K562 (cell line): ENCODE measurements around the gene RPRD1B. TPM values are rescaled to one million over a fixed set of nuclear protein-coding genes. Genes with fewer than 3 reads are reported as not detected.
A peak's percentile ranks its signal among the peaks of the same experiment; 100 is the strongest.

Experiments used
- BCL6 ChIP-seq: fragments of 250-450 bp; sonication (Bioruptor Pico); IDR thresholded peaks from 2 replicates; pipeline ENCODE4 v1.4.0; 2020
- BMI1 ChIP-seq: fragments of 150-350 bp; IDR thresholded peaks from 2 replicates; pipeline ENCODE4 v1.6.1; 2014; ENCODE audit warnings: low read length
- CBX5 ChIP-seq: IDR thresholded peaks from 2 replicates; pipeline ENCODE4 v1.6.1; 2014; ENCODE audit warnings: low read depth, borderline replicate concordance
- EHMT2 ChIP-seq: fragments of 450-650 bp; IDR thresholded peaks from 2 replicates; pipeline ENCODE4 v1.6.1; 2018; ENCODE audit warnings: antibody characterized with exemption
- FOXJ3 ChIP-seq: sonication (generic); formaldehyde crosslinking; IDR thresholded peaks from 2 replicates; pipeline ENCODE4 v1.4.0; 2020; ENCODE audit warnings: mild to moderate bottlenecking, missing genetic modification reagents
- IRF2 ChIP-seq: sonication (generic); formaldehyde crosslinking; IDR thresholded peaks from 2 replicates; pipeline ENCODE4 v1.8.1; 2022; ENCODE audit warnings: mild to moderate bottlenecking, missing genetic modification reagents
- KDM5B ChIP-seq: fragments of 200-600 bp; sonication (generic); IDR thresholded peaks from 2 replicates; pipeline ENCODE4 v1.6.1; 2012; ENCODE audit warnings: low read depth, mild to moderate bottlenecking, moderate library complexity, low read length, control low read depth, inconsistent platforms; ENCODE audit not compliant: insufficient replicate concordance
- KLF6 ChIP-seq: fragments of 250-450 bp; sonication (Bioruptor Pico); IDR thresholded peaks from 2 replicates; pipeline ENCODE4 v1.4.0; 2020; ENCODE audit warnings: mild to moderate bottlenecking, moderate library complexity, borderline replicate concordance
- MTA2 ChIP-seq: fragments of 450-650 bp; IDR thresholded peaks from 2 replicates; pipeline ENCODE4 v1.6.1; 2016; ENCODE audit warnings: low read depth
- SIN3B ChIP-seq: fragments of 450-650 bp; IDR thresholded peaks from 2 replicates; pipeline ENCODE4 v1.6.1; 2017; ENCODE audit warnings: low read depth, mild to moderate bottlenecking, moderate library complexity
- TGIF2 ChIP-seq: sonication (generic); formaldehyde crosslinking; IDR thresholded peaks from 2 replicates; pipeline ENCODE4 v1.8.1; 2022; ENCODE audit warnings: mild to moderate bottlenecking, missing genetic modification reagents, moderate library complexity
- XRCC5 ChIP-seq: fragments of 200-400 bp; formaldehyde crosslinking; IDR thresholded peaks from 2 replicates; pipeline ENCODE4 v1.6.1; 2017; ENCODE audit warnings: low read depth, mild to moderate bottlenecking, low read length
- ZNF165 ChIP-seq: fragments of 250-450 bp; sonication (Bioruptor Pico); IDR thresholded peaks from 2 replicates; pipeline ENCODE4 v1.4.0; 2020; ENCODE audit warnings: borderline replicate concordance
- ZNF239 ChIP-seq: fragments of 250-450 bp; sonication (Bioruptor Pico); IDR thresholded peaks from 2 replicates; pipeline ENCODE4 v1.4.0; 2020; ENCODE audit warnings: mild to moderate bottlenecking
- ZNF668 ChIP-seq: fragments of 250-450 bp; sonication (Bioruptor Pico); IDR thresholded peaks from 2 replicates; pipeline ENCODE4 v1.8.0; 2022; ENCODE audit warnings: mild to moderate bottlenecking, inconsistent platforms
- ZNF695 ChIP-seq: fragments of 450-650 bp; formaldehyde crosslinking; IDR thresholded peaks from 2 replicates; pipeline ENCODE4 v1.4.0; 2020; ENCODE audit warnings: mild to moderate bottlenecking, moderate library complexity
- polyA plus RNA-seq, 8 experiments: library from polyadenylated mRNA; depleted of rRNA in 4 of 8; stranded (reverse) in 5 of 8; unstranded in 3 of 8; fragments of >200 nt; fragmentation: Nextera tagmentation in 2 of 8; fragmentation: Illumina TruSeq in 1 of 8; extraction: Ambion mirVana in 2 of 8; extraction: Trizol in 1 of 8; gene quantifications; 2 replicates each; pipeline versions ENCODE4 v1.2.1 to v1.2.3, GENCODE V29; 2011 to 2014; ENCODE audit warnings: inconsistent platforms in 1 of 8, missing spikeins in 1 of 8
- total RNA-seq, 7 experiments: library from RNA; depleted of rRNA in 6 of 7; stranded (reverse); fragments of >200 nt in 6 of 7; fragmentation: Illumina TruSeq in 2 of 7; extraction: Trizol in 2 of 7; gene quantifications; 2 replicates each; pipeline versions ENCODE4 v1.2.1 to v1.2.3, GENCODE V29; 2011 to 2021; ENCODE audit warnings: low replicate concordance in 1 of 7
- TF ChIP-seq, protein P1 (sequence below): sonication (generic); formaldehyde crosslinking; IDR thresholded peaks from 2 replicates; pipeline ENCODE4 v1.8.1; 2023; ENCODE audit warnings: mild to moderate bottlenecking, missing genetic modification reagents
- TF ChIP-seq, protein P2 (sequence below): fragments of 250-450 bp; sonication (Bioruptor Pico); IDR thresholded peaks from 2 replicates; pipeline ENCODE4 v1.8.0; 2022; ENCODE audit warnings: moderate library complexity, mild to moderate bottlenecking, inconsistent platforms
- TF ChIP-seq, protein P3 (sequence below): sonication (generic); IDR thresholded peaks from 2 replicates; pipeline ENCODE4 v1.6.1; 2016
- TF ChIP-seq, protein P4 (sequence below): sonication (generic); formaldehyde crosslinking; IDR thresholded peaks from 2 replicates; pipeline ENCODE4 v1.8.0; 2022; ENCODE audit warnings: mild to moderate bottlenecking, missing genetic modification reagents
- TF ChIP-seq, protein P5 (sequence below): conservative IDR thresholded peaks from 2 replicates; pipeline ENCODE4 v1.6.1; 2011; ENCODE audit warnings: low read depth, mild to moderate bottlenecking, low read length; ENCODE audit not compliant: control insufficient read depth
- TF ChIP-seq, protein P6 (sequence below): fragments of 450-650 bp; IDR thresholded peaks from 2 replicates; pipeline ENCODE4 v1.6.1; 2014; ENCODE audit warnings: low read depth, mild to moderate bottlenecking, moderate library complexity, borderline replicate concordance

The RPRD1B gene
- total and polyA plus RNA-seq, 9 of the 15 experiments (the other 6 are each of a cell fraction or from before 2014, with no cell fraction given): 5.5 to 43.0 (median 24.4) TPM

DNA sequence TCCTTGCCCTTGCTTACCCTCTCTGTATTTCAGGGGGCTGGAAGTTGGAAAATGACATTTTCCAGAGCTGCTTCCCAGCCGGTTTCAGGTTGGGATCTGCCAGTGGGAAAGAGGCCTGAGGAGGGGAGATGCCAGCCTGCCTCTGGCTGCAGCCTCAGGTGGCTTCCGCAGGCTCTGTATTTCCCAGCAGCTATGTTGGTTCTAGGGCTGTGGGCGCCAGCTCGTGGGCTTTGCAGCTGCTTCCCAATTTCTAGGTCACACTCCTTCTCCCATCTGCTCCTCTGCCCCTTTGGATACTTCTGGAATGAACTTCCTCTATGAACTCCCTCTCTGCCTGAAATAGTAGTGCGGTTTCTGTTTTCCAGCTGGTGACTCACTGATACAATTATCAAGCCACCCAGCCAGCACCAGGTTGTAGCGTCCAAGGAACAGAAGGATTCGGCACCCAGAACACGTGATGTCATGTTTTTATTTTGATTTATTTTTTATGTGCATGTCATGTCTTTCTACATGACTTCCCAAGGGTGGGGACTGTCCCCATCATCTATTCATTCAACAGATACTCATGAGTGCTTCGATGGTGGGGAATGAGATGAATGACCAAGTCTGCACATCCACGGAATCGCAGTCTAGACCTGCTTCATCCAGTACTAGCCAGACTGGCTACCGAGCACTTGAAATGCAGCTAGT lies 93.5 kb downstream of the RPRD1B start (continued):
- TF ChIP-seq, protein P1, sequence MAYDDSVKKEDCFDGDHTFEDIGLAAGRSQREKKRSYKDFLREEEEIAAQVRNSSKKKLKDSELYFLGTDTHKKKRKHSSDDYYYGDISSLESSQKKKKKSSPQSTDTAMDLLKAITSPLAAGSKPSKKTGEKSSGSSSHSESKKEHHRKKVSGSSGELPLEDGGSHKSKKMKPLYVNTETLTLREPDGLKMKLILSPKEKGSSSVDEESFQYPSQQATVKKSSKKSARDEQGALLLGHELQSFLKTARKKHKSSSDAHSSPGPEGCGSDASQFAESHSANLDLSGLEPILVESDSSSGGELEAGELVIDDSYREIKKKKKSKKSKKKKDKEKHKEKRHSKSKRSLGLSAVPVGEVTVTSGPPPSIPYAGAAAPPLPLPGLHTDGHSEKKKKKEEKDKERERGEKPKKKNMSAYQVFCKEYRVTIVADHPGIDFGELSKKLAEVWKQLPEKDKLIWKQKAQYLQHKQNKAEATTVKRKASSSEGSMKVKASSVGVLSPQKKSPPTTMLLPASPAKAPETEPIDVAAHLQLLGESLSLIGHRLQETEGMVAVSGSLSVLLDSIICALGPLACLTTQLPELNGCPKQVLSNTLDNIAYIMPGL (CRISPR knock-in tag): no peak
- TF ChIP-seq IRF2 (CRISPR knock-in tag): no peak
- no peak for TF ChIP-seq ZNF165 (CRISPR knock-in tag)
- peak; percentile 92 for TF ChIP-seq MTA2
- 0 out of 2 replicates have a peak, but pooled peaks have one; percentile 38 for TF ChIP-seq EHMT2
- TF ChIP-seq, protein P2, sequence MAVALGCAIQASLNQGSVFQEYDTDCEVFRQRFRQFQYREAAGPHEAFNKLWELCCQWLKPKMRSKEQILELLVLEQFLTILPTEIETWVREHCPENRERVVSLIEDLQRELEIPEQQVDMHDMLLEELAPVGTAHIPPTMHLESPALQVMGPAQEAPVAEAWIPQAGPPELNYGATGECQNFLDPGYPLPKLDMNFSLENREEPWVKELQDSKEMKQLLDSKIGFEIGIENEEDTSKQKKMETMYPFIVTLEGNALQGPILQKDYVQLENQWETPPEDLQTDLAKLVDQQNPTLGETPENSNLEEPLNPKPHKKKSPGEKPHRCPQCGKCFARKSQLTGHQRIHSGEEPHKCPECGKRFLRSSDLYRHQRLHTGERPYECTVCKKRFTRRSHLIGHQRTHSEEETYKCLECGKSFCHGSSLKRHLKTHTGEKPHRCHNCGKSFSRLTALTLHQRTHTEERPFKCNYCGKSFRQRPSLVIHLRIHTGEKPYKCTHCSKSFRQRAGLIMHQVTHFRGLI (CRISPR knock-in tag): no peak
- TF ChIP-seq, protein P3, sequence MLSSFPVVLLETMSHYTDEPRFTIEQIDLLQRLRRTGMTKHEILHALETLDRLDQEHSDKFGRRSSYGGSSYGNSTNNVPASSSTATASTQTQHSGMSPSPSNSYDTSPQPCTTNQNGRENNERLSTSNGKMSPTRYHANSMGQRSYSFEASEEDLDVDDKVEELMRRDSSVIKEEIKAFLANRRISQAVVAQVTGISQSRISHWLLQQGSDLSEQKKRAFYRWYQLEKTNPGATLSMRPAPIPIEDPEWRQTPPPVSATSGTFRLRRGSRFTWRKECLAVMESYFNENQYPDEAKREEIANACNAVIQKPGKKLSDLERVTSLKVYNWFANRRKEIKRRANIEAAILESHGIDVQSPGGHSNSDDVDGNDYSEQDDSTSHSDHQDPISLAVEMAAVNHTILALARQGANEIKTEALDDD: peak; percentile 51; the same call in 1 of the 2 replicates
- no peak for TF ChIP-seq XRCC5
- TF ChIP-seq, protein P4, sequence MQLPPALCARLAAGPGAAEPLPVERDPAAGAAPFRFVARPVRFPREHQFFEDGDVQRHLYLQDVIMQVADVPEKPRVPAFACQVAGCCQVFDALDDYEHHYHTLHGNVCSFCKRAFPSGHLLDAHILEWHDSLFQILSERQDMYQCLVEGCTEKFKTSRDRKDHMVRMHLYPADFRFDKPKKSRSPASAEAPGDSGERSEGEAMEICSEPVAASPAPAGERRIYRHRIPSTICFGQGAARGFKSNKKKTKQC (CRISPR knock-in tag): no peak
- TF ChIP-seq TGIF2 (CRISPR knock-in tag): no peak
- no peak for TF ChIP-seq KLF6 (CRISPR knock-in tag)
- TF ChIP-seq ZNF668 (CRISPR knock-in tag): no peak
- no peak for TF ChIP-seq CBX5
- no peak for TF ChIP-seq ZNF695 (CRISPR knock-in tag)
- TF ChIP-seq, protein P5, sequence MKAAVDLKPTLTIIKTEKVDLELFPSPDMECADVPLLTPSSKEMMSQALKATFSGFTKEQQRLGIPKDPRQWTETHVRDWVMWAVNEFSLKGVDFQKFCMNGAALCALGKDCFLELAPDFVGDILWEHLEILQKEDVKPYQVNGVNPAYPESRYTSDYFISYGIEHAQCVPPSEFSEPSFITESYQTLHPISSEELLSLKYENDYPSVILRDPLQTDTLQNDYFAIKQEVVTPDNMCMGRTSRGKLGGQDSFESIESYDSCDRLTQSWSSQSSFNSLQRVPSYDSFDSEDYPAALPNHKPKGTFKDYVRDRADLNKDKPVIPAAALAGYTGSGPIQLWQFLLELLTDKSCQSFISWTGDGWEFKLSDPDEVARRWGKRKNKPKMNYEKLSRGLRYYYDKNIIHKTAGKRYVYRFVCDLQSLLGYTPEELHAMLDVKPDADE: no peak
- TF ChIP-seq BCL6 (CRISPR knock-in tag): no peak
- TF ChIP-seq, protein P6, sequence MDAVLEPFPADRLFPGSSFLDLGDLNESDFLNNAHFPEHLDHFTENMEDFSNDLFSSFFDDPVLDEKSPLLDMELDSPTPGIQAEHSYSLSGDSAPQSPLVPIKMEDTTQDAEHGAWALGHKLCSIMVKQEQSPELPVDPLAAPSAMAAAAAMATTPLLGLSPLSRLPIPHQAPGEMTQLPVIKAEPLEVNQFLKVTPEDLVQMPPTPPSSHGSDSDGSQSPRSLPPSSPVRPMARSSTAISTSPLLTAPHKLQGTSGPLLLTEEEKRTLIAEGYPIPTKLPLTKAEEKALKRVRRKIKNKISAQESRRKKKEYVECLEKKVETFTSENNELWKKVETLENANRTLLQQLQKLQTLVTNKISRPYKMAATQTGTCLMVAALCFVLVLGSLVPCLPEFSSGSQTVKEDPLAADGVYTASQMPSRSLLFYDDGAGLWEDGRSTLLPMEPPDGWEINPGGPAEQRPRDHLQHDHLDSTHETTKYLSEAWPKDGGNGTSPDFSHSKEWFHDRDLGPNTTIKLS: 0 out of 2 replicates have a peak, but pooled peaks have one; percentile 23
- no peak for TF ChIP-seq FOXJ3 (CRISPR knock-in tag)
- TF ChIP-seq SIN3B: no peak
- no peak for TF ChIP-seq BMI1
- TF ChIP-seq KDM5B: no peak
- TF ChIP-seq ZNF239 (CRISPR knock-in tag): no peak
